GM12874 (cell line): ENCODE results near the gene CKAP5.

Source experiments
- TF ChIP-seq, protein P1 (sequence below): IDR thresholded peaks from 2 replicates; pipeline ENCODE4 v1.5.1; 2011; ENCODE audit warnings: low read depth, mild to moderate bottlenecking, control low read depth, low read length, moderate library complexity; ENCODE audit not compliant: insufficient read depth

The CKAP5 gene

DNA sequence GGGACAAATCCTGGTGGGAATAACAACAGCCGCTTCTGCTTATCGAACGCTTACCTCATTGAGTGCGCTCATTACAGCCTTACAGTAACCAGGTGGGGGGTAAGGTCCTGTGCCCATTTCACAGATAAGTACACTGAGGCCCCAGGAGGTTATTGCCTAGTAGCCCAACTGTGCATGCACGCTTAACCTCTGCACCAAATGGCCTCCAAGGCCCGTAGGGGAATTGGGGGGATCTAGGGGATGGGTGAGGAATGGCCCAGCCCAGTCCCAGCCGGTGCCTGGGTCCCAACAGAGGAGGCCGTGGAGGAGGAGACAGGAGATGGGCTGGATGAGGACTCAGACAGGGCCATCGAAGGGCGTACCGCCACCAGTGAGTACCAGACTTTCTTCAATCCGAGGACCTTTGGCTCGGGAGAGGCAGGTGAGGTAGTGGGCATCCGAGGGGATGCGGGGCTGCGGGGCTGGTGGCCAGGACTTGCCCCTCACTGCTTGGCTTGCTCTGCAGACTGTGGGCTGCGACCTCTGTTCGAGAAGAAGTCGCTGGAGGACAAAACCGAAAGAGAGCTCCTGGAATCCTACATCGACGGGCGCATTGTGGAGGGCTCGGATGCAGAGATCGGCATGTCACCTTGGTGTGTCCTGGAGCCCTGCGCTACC is 119.7 kb downstream of the CKAP5 start:
- TF ChIP-seq, protein P1, sequence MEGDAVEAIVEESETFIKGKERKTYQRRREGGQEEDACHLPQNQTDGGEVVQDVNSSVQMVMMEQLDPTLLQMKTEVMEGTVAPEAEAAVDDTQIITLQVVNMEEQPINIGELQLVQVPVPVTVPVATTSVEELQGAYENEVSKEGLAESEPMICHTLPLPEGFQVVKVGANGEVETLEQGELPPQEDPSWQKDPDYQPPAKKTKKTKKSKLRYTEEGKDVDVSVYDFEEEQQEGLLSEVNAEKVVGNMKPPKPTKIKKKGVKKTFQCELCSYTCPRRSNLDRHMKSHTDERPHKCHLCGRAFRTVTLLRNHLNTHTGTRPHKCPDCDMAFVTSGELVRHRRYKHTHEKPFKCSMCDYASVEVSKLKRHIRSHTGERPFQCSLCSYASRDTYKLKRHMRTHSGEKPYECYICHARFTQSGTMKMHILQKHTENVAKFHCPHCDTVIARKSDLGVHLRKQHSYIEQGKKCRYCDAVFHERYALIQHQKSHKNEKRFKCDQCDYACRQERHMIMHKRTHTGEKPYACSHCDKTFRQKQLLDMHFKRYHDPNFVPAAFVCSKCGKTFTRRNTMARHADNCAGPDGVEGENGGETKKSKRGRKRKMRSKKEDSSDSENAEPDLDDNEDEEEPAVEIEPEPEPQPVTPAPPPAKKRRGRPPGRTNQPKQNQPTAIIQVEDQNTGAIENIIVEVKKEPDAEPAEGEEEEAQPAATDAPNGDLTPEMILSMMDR = no peak

DNA sequence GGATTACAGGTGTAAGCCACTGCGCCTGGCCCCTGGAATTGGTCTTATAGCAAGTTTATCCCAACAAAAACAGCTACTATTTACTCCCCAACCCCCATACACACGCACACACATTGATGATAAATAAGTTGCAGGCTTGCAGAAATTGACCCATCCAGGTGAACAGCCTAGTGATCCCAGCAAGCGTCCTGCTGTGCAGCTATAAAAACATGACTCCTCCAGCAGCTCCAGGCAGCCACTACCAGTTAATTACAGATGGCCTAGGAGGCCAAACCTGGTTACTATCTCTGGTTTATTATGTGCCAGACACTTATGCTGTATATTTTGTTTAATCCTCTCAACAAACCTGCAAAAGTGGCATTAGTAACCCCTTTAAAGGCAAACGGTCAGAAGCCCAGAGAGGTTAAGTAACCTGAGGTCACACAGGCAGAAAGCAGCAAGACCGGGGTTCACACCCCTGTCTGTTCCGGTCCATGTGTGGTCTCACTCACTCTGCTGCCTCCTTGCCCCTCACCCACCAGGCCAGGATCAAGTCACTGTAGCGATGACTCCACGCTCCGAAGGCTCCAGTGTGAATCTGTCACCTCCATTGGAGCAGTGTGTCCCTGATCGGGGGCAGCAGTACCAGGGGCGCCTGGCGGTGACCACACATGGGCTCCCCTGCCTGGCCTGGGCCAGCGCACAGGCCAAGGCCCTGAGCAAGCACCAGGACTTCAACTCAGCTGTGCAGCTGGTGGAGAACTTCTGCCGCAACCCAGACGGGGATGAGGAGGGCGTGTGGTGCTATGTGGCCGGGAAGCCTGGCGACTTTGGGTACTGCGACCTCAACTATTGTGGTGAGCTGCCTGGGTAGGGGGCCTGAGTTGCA is 120.5 kb downstream of the CKAP5 start:
- TF ChIP-seq, protein P1 = no peak

DNA sequence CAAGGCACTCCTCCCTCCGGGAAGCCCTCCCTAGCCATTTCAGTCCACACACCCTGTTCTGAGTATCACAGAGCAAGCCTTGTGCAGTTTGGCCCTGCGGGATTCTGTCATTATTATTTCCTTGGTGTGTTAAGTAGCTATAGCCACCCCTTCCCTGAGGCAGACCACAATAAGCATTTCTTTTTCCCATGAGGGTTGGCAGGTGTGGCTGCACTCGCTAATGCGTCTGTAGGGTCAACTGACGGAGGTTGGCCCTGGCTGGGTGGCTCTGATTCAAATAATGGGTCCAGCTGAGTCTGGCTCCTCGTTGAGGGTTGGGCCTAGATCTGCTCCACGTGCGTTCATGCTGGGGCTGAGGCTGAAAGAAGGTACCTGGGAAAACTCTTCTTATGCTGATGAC is 122.0 kb downstream of the CKAP5 start:
- TF ChIP-seq, protein P1 = no peak

DNA sequence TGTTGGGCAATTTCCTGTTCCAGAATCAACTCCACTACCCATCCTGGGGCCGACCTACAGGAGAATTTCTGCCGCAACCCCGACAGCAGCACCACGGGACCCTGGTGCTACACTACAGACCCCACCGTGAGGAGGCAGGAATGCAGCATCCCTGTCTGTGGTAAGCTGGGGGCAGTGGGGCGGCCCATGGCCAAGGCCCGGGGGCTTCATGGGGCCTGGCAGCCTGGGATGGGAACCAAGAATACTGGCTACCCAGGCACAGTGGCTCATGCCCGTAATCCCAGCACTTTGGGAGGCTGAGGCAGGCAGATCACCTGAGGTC is 122.8 kb downstream of the CKAP5 start:
- TF ChIP-seq, protein P1 = no peak

DNA sequence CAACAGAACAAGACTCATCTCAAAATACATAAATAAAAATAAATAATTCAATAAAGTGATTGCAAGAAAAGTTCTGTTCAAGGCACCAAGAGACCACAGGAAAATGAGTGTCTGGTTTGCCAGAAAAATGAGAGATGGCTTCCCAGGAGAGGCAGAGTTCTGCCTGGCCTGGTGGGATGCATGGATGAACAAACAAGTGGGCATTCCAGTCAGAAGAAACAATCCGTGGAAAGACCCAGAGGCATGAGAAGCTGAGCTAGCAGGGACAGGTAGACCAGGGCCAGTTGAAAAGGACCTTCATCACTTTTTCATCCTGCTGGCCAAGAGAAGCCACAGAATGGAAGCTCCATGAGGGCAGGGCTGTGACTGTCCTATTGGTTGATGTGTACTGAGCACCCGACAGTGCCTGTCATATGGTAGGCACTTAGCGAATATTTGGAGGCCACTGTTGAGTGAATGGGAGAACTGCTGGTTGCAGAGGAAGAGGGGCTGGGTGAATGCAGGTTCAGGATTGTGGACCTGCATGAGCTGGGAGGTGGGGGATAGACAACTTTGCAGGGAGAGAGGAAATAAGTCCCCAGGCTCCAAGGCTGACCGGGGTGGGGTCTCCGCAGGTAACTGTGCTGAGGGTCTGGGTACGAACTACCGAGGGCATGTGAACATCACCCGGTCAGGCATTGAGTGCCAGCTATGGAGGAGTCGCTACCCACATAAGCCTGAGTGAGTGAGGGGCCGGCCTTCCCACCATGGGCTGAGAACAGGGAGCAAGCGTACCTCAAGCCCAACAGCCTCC is 123.3 kb downstream of the CKAP5 start:
- TF ChIP-seq, protein P1 = no peak

DNA sequence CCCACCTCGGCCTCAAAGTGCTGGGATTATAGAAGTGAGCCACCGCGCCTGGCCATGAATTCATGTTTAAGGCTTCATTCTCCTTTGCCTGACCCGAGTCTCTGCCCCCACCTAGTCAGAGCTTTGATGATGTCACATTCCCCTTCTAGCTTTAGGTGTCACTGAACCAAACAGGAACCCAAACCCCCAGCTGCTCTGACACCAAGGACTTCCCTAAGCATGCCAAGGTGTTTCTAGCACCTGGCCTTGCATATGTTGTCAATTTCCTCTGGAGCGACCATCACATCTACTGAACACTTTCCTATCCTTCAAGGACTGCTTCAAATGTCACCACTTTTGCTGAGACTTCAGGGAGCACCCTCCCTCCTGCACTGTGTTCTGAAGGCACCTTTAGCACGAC is 124.8 kb downstream of the CKAP5 start:
- TF ChIP-seq, protein P1 = no peak
